GM23338 (cell line): ENCODE results near the gene MERTK. TPM values are rescaled to one million over a fixed set of nuclear protein-coding genes. Genes with fewer than 3 reads are reported as not detected.

Experiments
- ATAC-seq: fragments of 200-7000 bp; cut with Tn5 transposase; 3 replicates; pipeline ENCODE4 v1.9.1; 2020
- DNase-seq: peaks from one replicate; pipeline ENCODE4 v3.0.0-alpha.2; 2015; ENCODE audit warnings: low spot score
- H2AFZ ChIP-seq: fragments of 200-600 bp; sonication (generic); 2 replicates; pipeline ENCODE4 v1.8.0; 2016; ENCODE audit warnings: antibody characterized with exemption, mild to moderate bottlenecking, moderate library complexity
- H3F3A ChIP-seq: fragments of 200-600 bp; sonication (generic); replicated peaks from 2 replicates; pipeline ENCODE4 v1.8.0; 2017; ENCODE audit warnings: antibody characterized with exemption, mixed run types, low read depth
- H3K27ac ChIP-seq: fragments of 200-600 bp; sonication (generic); 2 replicates; pipeline ENCODE4 v1.6.1; 2016; ENCODE audit warnings: low read depth
- H3K27me3 ChIP-seq: fragments of 200-600 bp; sonication (generic); 2 replicates; pipeline ENCODE4 v1.8.0; 2016; ENCODE audit warnings: mild to moderate bottlenecking, mixed run types, moderate library complexity; ENCODE audit not compliant: insufficient read depth
- H3K36me3 ChIP-seq: fragments of 200-600 bp; sonication (generic); 2 replicates; pipeline ENCODE4 v1.8.0; 2016; ENCODE audit warnings: mild to moderate bottlenecking; ENCODE audit not compliant: insufficient read depth
- H3K4me1 ChIP-seq: fragments of 200-600 bp; sonication (generic); 2 replicates; pipeline ENCODE4 v1.8.0; 2016; ENCODE audit warnings: mild to moderate bottlenecking, moderate library complexity; ENCODE audit not compliant: insufficient read depth
- H3K4me2 ChIP-seq: fragments of 200-600 bp; sonication (generic); 2 replicates; pipeline ENCODE4 v1.7.1; 2017; ENCODE audit warnings: mixed run types
- H3K4me3 ChIP-seq: fragments of 200-600 bp; sonication (generic); 2 replicates; pipeline ENCODE4 v1.6.1; 2016; ENCODE audit warnings: mixed run types
- H3K79me2 ChIP-seq: fragments of 200-600 bp; sonication (generic); replicated peaks from 2 replicates; pipeline ENCODE4 v1.8.0; 2017; ENCODE audit warnings: mild to moderate bottlenecking; ENCODE audit not compliant: insufficient read depth
- H3K9me2 ChIP-seq: fragments of 200-600 bp; sonication (generic); 2 replicates; pipeline ENCODE4 v1.8.0; 2017; ENCODE audit not compliant: insufficient read depth
- H4K20me1 ChIP-seq: fragments of 200-600 bp; sonication (generic); replicated peaks from 2 replicates; pipeline ENCODE4 v1.8.0; 2017; ENCODE audit warnings: mild to moderate bottlenecking; ENCODE audit not compliant: insufficient read depth
- H3K27ac Mint-ChIP-seq: 2 replicates; pipeline ENCODE4 v1.8.0; 2020; ENCODE audit warnings: inconsistent platforms, mild to moderate bottlenecking, moderate library complexity, mixed read lengths
- H3K27me3 Mint-ChIP-seq: 3 replicates; pipeline ENCODE4 v1.8.0; 2022; ENCODE audit warnings: low read depth, mild to moderate bottlenecking, moderate library complexity, mixed read lengths, inconsistent platforms; ENCODE audit not compliant: insufficient read depth, poor library complexity
- H3K36me3 Mint-ChIP-seq: 3 replicates; pipeline ENCODE4 v1.8.0; 2021; ENCODE audit warnings: low read depth, mild to moderate bottlenecking, inconsistent platforms, moderate library complexity, mixed read lengths
- H3K4me1 Mint-ChIP-seq: 3 replicates; pipeline ENCODE4 v1.8.0; 2020; ENCODE audit warnings: mild to moderate bottlenecking, inconsistent platforms, mixed read lengths
- H3K4me3 Mint-ChIP-seq: 3 replicates; pipeline ENCODE4 v1.8.0; 2021; ENCODE audit warnings: moderate library complexity, mild to moderate bottlenecking, inconsistent platforms, mixed read lengths
- H3K9me3 Mint-ChIP-seq: 3 replicates; pipeline ENCODE4 v1.8.0; 2020; ENCODE audit warnings: moderate library complexity, mild to moderate bottlenecking, inconsistent platforms, mixed read lengths
- CREB1 ChIP-seq: fragments of 250-450 bp; sonication (Bioruptor Pico); IDR thresholded peaks from 2 replicates; pipeline ENCODE4 v1.5.0; 2020; ENCODE audit warnings: low read depth, mild to moderate bottlenecking, moderate library complexity
- EZH2 ChIP-seq: fragments of 200-600 bp; sonication (generic); IDR thresholded peaks from one replicate; pipeline ENCODE4 v1.8.0; 2017; ENCODE audit warnings: antibody characterized with exemption, mild to moderate bottlenecking, low read depth; ENCODE audit not compliant: unreplicated experiment
- EZH2phosphoT487 ChIP-seq: fragments of 200-600 bp; sonication (generic); IDR thresholded peaks from one replicate; pipeline ENCODE4 v1.8.1; 2018; ENCODE audit warnings: antibody characterized with exemption; ENCODE audit not compliant: unreplicated experiment
- JUNB ChIP-seq: IDR thresholded peaks from one replicate; pipeline ENCODE4 v1.6.1; 2016; ENCODE audit warnings: antibody characterized with exemption; ENCODE audit not compliant: unreplicated experiment
- NANOG ChIP-seq: IDR thresholded peaks from 2 replicates; pipeline ENCODE4 v1.6.1; 2016; ENCODE audit warnings: antibody characterized with exemption, borderline replicate concordance
- POLR2AphosphoS5 ChIP-seq: IDR thresholded peaks from 2 replicates; pipeline ENCODE4 v1.6.1; 2016; ENCODE audit warnings: antibody characterized with exemption, low read depth
- REST ChIP-seq: IDR thresholded peaks from one replicate; pipeline ENCODE4 v1.6.1; 2018; ENCODE audit warnings: antibody characterized with exemption; ENCODE audit not compliant: unreplicated experiment
- STAT1 ChIP-seq: IDR thresholded peaks from one replicate; pipeline ENCODE4 v1.6.1; 2016; ENCODE audit warnings: antibody characterized with exemption; ENCODE audit not compliant: unreplicated experiment
- ZNF114 ChIP-seq: fragments of 250-450 bp; sonication (Bioruptor Pico); IDR thresholded peaks from 2 replicates; pipeline ENCODE4 v1.5.0; 2020; ENCODE audit warnings: mild to moderate bottlenecking, moderate library complexity
- ZNF331 ChIP-seq: fragments of 250-450 bp; sonication (Bioruptor Pico); IDR thresholded peaks from 2 replicates; pipeline ENCODE4 v1.5.0; 2020; ENCODE audit warnings: low read depth, mild to moderate bottlenecking, moderate library complexity
- ZNF462 ChIP-seq: fragments of 250-450 bp; sonication (Bioruptor Pico); IDR thresholded peaks from 2 replicates; pipeline ENCODE4 v1.5.0; 2020; ENCODE audit warnings: mild to moderate bottlenecking, moderate library complexity
- polyA plus RNA-seq: library from polyadenylated mRNA; unstranded; fragments of >200 nt; fragmentation: Nextera tagmentation; extraction: Ambion mirVana; gene quantifications from 2 replicates; pipeline ENCODE4 v1.2.1, GENCODE V29; 2016
- total RNA-seq: library from RNA; depleted of rRNA; stranded (reverse); fragments of >200 nt; shearing (Covaris generic); gene quantifications from 2 replicates; pipeline ENCODE4 v1.2.3, GENCODE V29; 2014
- TF ChIP-seq, protein P1 (sequence below): IDR thresholded peaks from 2 replicates; pipeline ENCODE4 v1.6.1; 2016; ENCODE audit warnings: antibody characterized with exemption
- TF ChIP-seq, protein P2 (sequence below), 2 experiments: fragments of 200-600 bp in 1 of 2; sonication (generic) in 1 of 2; conservative IDR thresholded peaks; 2 replicates each; pipeline versions ENCODE4 v1.5.1 to v1.6.1; 2016 to 2017; ENCODE audit warnings: antibody characterized with exemption in 2 of 2, low read depth in 2 of 2, mild to moderate bottlenecking in 2 of 2, moderate library complexity in 1 of 2

Gene MERTK
- total and polyA plus RNA-seq, 2 experiments from 2014 or later: 3.0 to 9.0 TPM

- ATAC-seq: no peak
- Histone ChIP-seq H3K4me3 (no peak overlapping the region), H3K4me2 (no peak overlapping the region), H4K20me1 (no peaks in the 10 kb centered on the region), H3K79me2 (no peaks in the 10 kb centered on the region), H3K36me3 (no peaks in the 10 kb centered on the region), H3K9me2 (no peaks in the 10 kb centered on the region), H3F3A (no peaks in the 10 kb centered on the region), H3K27ac (no peak overlapping the region), H3K27me3 (no peaks in the 10 kb centered on the region), H3K4me1 (no peaks in the 10 kb centered on the region), H2AFZ (no peak overlapping the region)
- H3K36me3 Mint-ChIP-seq: no peaks in the 10 kb centered on the region
- H3K27me3 Mint-ChIP-seq: peaks cover 2% of the 10 kb centered on the region
- no peak for DNase-seq
- no peak overlapping the region for H3K27ac Mint-ChIP-seq
- H3K4me1 Mint-ChIP-seq: peaks cover 4% of the 10 kb centered on the region; the same call in 2 of the 3 replicates
- no peak for TF ChIP-seq EZH2
- no peak for TF ChIP-seq EZH2phosphoT487
- no peak for TF ChIP-seq ZNF462 (CRISPR knock-in tag)
- no peak for TF ChIP-seq CREB1 (CRISPR knock-in tag)
- TF ChIP-seq JUNB: no peak
- TF ChIP-seq ZNF114: no peak
- TF ChIP-seq ZNF331 (CRISPR knock-in tag): no peak
- no peak for TF ChIP-seq REST
- TF ChIP-seq POLR2AphosphoS5: no peak
- TF ChIP-seq, protein P1, sequence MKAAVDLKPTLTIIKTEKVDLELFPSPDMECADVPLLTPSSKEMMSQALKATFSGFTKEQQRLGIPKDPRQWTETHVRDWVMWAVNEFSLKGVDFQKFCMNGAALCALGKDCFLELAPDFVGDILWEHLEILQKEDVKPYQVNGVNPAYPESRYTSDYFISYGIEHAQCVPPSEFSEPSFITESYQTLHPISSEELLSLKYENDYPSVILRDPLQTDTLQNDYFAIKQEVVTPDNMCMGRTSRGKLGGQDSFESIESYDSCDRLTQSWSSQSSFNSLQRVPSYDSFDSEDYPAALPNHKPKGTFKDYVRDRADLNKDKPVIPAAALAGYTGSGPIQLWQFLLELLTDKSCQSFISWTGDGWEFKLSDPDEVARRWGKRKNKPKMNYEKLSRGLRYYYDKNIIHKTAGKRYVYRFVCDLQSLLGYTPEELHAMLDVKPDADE: no peak
- TF ChIP-seq, protein P2, sequence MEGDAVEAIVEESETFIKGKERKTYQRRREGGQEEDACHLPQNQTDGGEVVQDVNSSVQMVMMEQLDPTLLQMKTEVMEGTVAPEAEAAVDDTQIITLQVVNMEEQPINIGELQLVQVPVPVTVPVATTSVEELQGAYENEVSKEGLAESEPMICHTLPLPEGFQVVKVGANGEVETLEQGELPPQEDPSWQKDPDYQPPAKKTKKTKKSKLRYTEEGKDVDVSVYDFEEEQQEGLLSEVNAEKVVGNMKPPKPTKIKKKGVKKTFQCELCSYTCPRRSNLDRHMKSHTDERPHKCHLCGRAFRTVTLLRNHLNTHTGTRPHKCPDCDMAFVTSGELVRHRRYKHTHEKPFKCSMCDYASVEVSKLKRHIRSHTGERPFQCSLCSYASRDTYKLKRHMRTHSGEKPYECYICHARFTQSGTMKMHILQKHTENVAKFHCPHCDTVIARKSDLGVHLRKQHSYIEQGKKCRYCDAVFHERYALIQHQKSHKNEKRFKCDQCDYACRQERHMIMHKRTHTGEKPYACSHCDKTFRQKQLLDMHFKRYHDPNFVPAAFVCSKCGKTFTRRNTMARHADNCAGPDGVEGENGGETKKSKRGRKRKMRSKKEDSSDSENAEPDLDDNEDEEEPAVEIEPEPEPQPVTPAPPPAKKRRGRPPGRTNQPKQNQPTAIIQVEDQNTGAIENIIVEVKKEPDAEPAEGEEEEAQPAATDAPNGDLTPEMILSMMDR (conservative IDR thresholded peaks at IDR 0.05; ENCODE audit: low read depth in 2 of 2): no peak
- no peak for TF ChIP-seq NANOG
- TF ChIP-seq STAT1: no peak
- H3K9me3 Mint-ChIP-seq: no peaks in the 10 kb centered on the region
- H3K4me3 Mint-ChIP-seq: no peak overlapping the region
These were observed 96.7 kb downstream of the MERTK start for GRCh38 chr2:111995148-111995547.
